ENCODE measurements around the gene HPSE.

HPSE gene

GRCh38 chr4:83323136-83323535 lies 11.5 kb downstream of the HPSE start:
- no peak overlapping the region for H3K4me3 ChIP-seq (ENCODE audit: low read depth, low read length)
- DNase-seq (ENCODE audit: low read depth), result no peak
- TF ChIP-seq CTCF (IDR thresholded peaks at IDR 0.05; ENCODE audit: insufficient read depth, low read depth, low read length, missing control alignments), result no peak

- no peak for TF ChIP-seq CTCF (IDR thresholded peaks at IDR 0.05; ENCODE audit: insufficient read depth, low read depth, low read length, missing control alignments)
- no peak for DNase-seq (ENCODE audit: low read depth)
Measured at GRCh38 chr4:83320548-83320947, 14.1 kb downstream of the HPSE start.

GRCh38 chr4:83318666-83319065 lies 16.0 kb downstream of the HPSE start:
- no peak overlapping the region for H3K4me3 ChIP-seq (ENCODE audit: low read depth, low read length)
- DNase-seq (ENCODE audit: low read depth), result no peak
- no peak for TF ChIP-seq CTCF (IDR thresholded peaks at IDR 0.05; ENCODE audit: insufficient read depth, low read depth, low read length, missing control alignments)

More at GRCh38 chr4:83320548-83320947, 14.1 kb downstream of the HPSE start:
- H3K4me3 ChIP-seq (ENCODE audit: low read depth, low read length), result no peak overlapping the region

- H3K4me3 ChIP-seq (ENCODE audit: low read depth, low read length), result no peak overlapping the region
- DNase-seq (ENCODE audit: low read depth), result no peak
- no peak for TF ChIP-seq CTCF (IDR thresholded peaks at IDR 0.05; ENCODE audit: insufficient read depth, low read depth, low read length, missing control alignments)
Measured at GRCh38 chr4:83317671-83318070, 17.0 kb downstream of the HPSE start.

GRCh38 chr4:83316459-83317165 lies 18.0 kb downstream of the HPSE start:
- no peak overlapping the region for H3K4me3 ChIP-seq (ENCODE audit: low read depth, low read length)
- no peak for TF ChIP-seq CTCF (IDR thresholded peaks at IDR 0.05; ENCODE audit: insufficient read depth, low read depth, low read length, missing control alignments)
- DNase-seq (ENCODE audit: low read depth), result no peak

GRCh38 chr4:83315341-83315870 lies 19.2 kb downstream of the HPSE start:
- TF ChIP-seq CTCF (IDR thresholded peaks at IDR 0.05; ENCODE audit: insufficient read depth, low read depth, low read length, missing control alignments), result no peak

GRCh38 chr4:83308672-83309071 lies 26.0 kb downstream of the HPSE start:
- DNase-seq (ENCODE audit: low read depth), result no peak
- H3K4me3 ChIP-seq (ENCODE audit: low read depth, low read length), result no peak overlapping the region
- TF ChIP-seq CTCF (IDR thresholded peaks at IDR 0.05; ENCODE audit: insufficient read depth, low read depth, low read length, missing control alignments), result no peak

More at GRCh38 chr4:83315341-83315870, 19.2 kb downstream of the HPSE start:
- DNase-seq (ENCODE audit: low read depth), result no peak
- H3K4me3 ChIP-seq (ENCODE audit: low read depth, low read length), result no peak overlapping the region

Data from GM12865 (cell line).